GM12878 (cell line): ENCODE results near the gene EFCAB11. TPM values are rescaled to one million over a fixed set of nuclear protein-coding genes. Genes with fewer than 3 reads are reported as not detected.

ENCODE experiments used
- ATAC-seq: fragments of 200-7000 bp; cut with Tn5 transposase; 3 replicates; pipeline ENCODE4 v1.9.1; 2020; ENCODE audit warnings: mild to moderate bottlenecking, moderate library complexity
- BruUV-seq: library from RNA; stranded (reverse); fragments of 400-500 nt; replicated peaks from 2 replicates; lab custom pipeline; 2021; lab: Mats Ljungman, UMichigan
- CTCF ChIA-PET: fragments of 300-600 bp; sonication (Branson Sonifier 250); formaldehyde crosslinking; extraction: SDS; loops from one replicate; lab custom pipeline; 2021; ENCODE audit warnings: inconsistent platforms; lab: Yijun Ruan, JAX
- POLR2A ChIA-PET: fragments of 350-600 bp; formaldehyde crosslinking; extraction: SDS; loops from one replicate; lab custom pipeline; 2021; ENCODE audit warnings: inconsistent platforms; lab: Charles Lee
- RAD21 ChIA-PET: fragments of 300-600 bp; sonication (Branson Sonifier 250); formaldehyde crosslinking; loops from one replicate; lab custom pipeline; 2023; ENCODE audit warnings: antibody characterized with exemption; ENCODE audit not compliant: unreplicated experiment; lab: Charles Lee
- SMC1A ChIA-PET: fragments of 300-600 bp; sonication (Branson Sonifier 250); formaldehyde crosslinking; loops from one replicate; lab custom pipeline; 2023; ENCODE audit not compliant: unreplicated experiment, uncharacterized antibody; lab: Charles Lee
- DNase-seq: peaks from one replicate; pipeline ENCODE4 v3.0.0-alpha.2; 2011; ENCODE audit warnings: low read depth, low spot score
- FAIRE-seq: peaks from 3 replicates; lab custom pipeline; 2011; peaks lifted over from hg19 to GRCh38; lab: Jason Lieb, UNC
- H2AFZ ChIP-seq: 2 replicates; pipeline ENCODE4 v1.6.0; 2011; ENCODE audit warnings: low read depth, low read length, control low read depth; ENCODE audit not compliant: control insufficient read depth
- H3K27ac ChIP-seq: 2 replicates; pipeline ENCODE4 v1.5.1; 2011; ENCODE audit warnings: control low read depth; ENCODE audit not compliant: control insufficient read depth, insufficient read depth
- H3K27me3 ChIP-seq, 2 experiments: replicated peaks in 1 of 2; 2 replicates each; pipeline versions ENCODE4 v1.6.0 to v1.6.1; 2011; ENCODE audit warnings: low read length in 1 of 2; ENCODE audit not compliant: control insufficient read depth in 2 of 2, insufficient read depth in 2 of 2
- H3K36me3 ChIP-seq, 2 experiments: 2 replicates each; pipeline ENCODE4 v1.5.1; 2011; ENCODE audit warnings: low read length in 1 of 2; ENCODE audit not compliant: control insufficient read depth in 2 of 2, insufficient read depth in 2 of 2
- H3K4me1 ChIP-seq: 2 replicates; pipeline ENCODE4 v1.6.1; 2011; ENCODE audit warnings: mild to moderate bottlenecking, low read length, moderate library complexity, mixed read lengths; ENCODE audit not compliant: control insufficient read depth, insufficient read depth
- H3K4me2 ChIP-seq: 2 replicates; pipeline ENCODE4 v1.6.0; 2011; ENCODE audit warnings: control low read depth; ENCODE audit not compliant: control insufficient read depth, insufficient read depth
- H3K4me3 ChIP-seq: fragments of 200-600 bp; sonication (generic); 2 replicates; pipeline ENCODE4 v1.5.1; 2016
- H3K79me2 ChIP-seq: 2 replicates; pipeline ENCODE4 v1.6.0; 2011; ENCODE audit warnings: low read length; ENCODE audit not compliant: control insufficient read depth, insufficient read depth
- H3K9ac ChIP-seq: 2 replicates; pipeline ENCODE4 v1.8.0; 2011; ENCODE audit warnings: low read length, control low read depth, mixed read lengths; ENCODE audit not compliant: control insufficient read depth, insufficient read depth
- H3K9me3 ChIP-seq: replicated peaks from 3 replicates; pipeline ENCODE4 v1.5.1; 2011; ENCODE audit warnings: mild to moderate bottlenecking, low read length; ENCODE audit not compliant: control insufficient read depth, insufficient read depth
- H4K20me1 ChIP-seq: 2 replicates; pipeline ENCODE4 v1.6.0; 2011; ENCODE audit not compliant: control insufficient read depth, insufficient read depth
- IKZF2 ChIP-seq, 2 experiments: fragments of 450-650 bp; IDR thresholded peaks; 2 replicates each; pipeline ENCODE4 v1.6.1; 2017; ENCODE audit warnings: mild to moderate bottlenecking in 2 of 2, moderate library complexity in 2 of 2
- IRF4 ChIP-seq: IDR thresholded peaks from 2 replicates; pipeline ENCODE4 v1.6.1; 2011; ENCODE audit warnings: low read depth, low read length
- PAX5 ChIP-seq: IDR thresholded peaks from 2 replicates; pipeline ENCODE4 v1.6.1; 2011; ENCODE audit warnings: low read depth, low read length, borderline replicate concordance
- POLR2AphosphoS2 ChIP-seq: IDR thresholded peaks from 2 replicates; pipeline ENCODE4 v1.6.1; 2011; ENCODE audit warnings: low read depth, mild to moderate bottlenecking, low read length, improper control_type of control experiment, moderate library complexity
- RAD21 ChIP-seq: IDR thresholded peaks from 2 replicates; pipeline ENCODE4 v1.6.1; 2011; ENCODE audit warnings: mild to moderate bottlenecking, low read depth, low read length, moderate library complexity; ENCODE audit not compliant: insufficient read depth
- ZNF217 ChIP-seq: fragments of 450-650 bp; IDR thresholded peaks from 2 replicates; pipeline ENCODE4 v1.6.1; 2017; ENCODE audit warnings: antibody characterized with exemption, mild to moderate bottlenecking
- WGBS: methylation state at CpG from one replicate; pipeline ENCODE4 v1.1.6; 2016; ENCODE audit warnings: low lambda C conversion rate; ENCODE audit not compliant: insufficient replicate concordance, insufficient coverage; ENCODE audit errors: missing lambda C conversion rate; 5-methylcytosine and 5-hydroxymethylcytosine counted together
- in situ Hi-C: fragments of 300-500 bp; cut with MboI; formaldehyde crosslinking; loops from 9 replicates; pipeline ENCODE4 v1.14.3; 2018; ENCODE audit warnings: mixed read lengths
- intact Hi-C: fragments of 100-400 bp; cut with micrococcal nuclease; formaldehyde crosslinking; loops from one replicate; pipeline ENCODE4 v1.14.2; 2022; ENCODE audit not compliant: unreplicated experiment
- polyA plus RNA-seq, 11 experiments: library from polyadenylated mRNA; depleted of rRNA in 4 of 11; unstranded in 6 of 11; stranded (reverse) in 5 of 11; fragments of >200 nt; fragmentation: Nextera tagmentation in 4 of 11; fragmentation: Illumina TruSeq in 1 of 11; extraction: Ambion mirVana in 4 of 11; extraction: Trizol in 1 of 11; gene quantifications; 1 replicate in 1 of 11; 2 replicates in 10 of 11; pipeline versions ENCODE4 v1.2.1 to v1.2.3, GENCODE V29; 2011 to 2016; ENCODE audit warnings: inconsistent platforms in 2 of 11, missing spikeins in 2 of 11, low read depth in 1 of 11
- total RNA-seq, 4 experiments: library from RNA; depleted of rRNA in 3 of 4; stranded (reverse); fragments of >200 nt in 3 of 4; fragmentation: Illumina TruSeq in 1 of 4; extraction: Trizol in 1 of 4; gene quantifications; 2 replicates each; pipeline versions ENCODE4 v1.2.1 to v1.2.3, GENCODE V29; 2013 to 2021
- TF ChIP-seq, protein P1 (sequence below): fragments of 450-650 bp; formaldehyde crosslinking; IDR thresholded peaks from 2 replicates; pipeline ENCODE4 v1.4.0; 2022; ENCODE audit warnings: mild to moderate bottlenecking, moderate library complexity

The EFCAB11 gene
- total and polyA plus RNA-seq, 10 of the 15 experiments (the other 5 are each of a cell fraction or from before 2014, with no cell fraction given) = 8.6 to 37.4 (median 18.0) TPM

DNA sequence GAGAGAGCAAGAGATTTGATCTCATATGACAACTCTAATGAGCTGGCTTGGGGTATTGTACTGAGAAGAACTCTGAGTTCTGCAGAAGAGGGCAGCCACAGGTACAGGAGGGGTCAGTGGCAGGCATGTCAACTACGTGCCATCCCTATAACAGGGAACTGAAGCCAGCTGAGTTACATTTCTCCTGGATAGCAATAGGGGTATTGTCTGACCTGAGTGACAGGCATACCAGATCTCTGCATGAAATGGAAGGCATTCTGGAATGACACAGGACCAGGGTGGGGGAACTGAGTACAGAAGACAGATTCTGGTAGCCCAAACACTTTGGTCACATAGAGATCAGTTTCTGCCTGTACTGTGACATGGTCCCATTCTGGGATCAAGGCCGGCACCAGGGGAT lies 35.8 kb downstream of the EFCAB11 start:
- TF ChIP-seq POLR2AphosphoS2 (no peak), ZNF217 (no peak), IRF4 (no peak), PAX5 (no peak), IKZF2 (IDR thresholded peaks at IDR 0.05) (no peak), RAD21 (no peak)
- TF ChIP-seq, protein P1, sequence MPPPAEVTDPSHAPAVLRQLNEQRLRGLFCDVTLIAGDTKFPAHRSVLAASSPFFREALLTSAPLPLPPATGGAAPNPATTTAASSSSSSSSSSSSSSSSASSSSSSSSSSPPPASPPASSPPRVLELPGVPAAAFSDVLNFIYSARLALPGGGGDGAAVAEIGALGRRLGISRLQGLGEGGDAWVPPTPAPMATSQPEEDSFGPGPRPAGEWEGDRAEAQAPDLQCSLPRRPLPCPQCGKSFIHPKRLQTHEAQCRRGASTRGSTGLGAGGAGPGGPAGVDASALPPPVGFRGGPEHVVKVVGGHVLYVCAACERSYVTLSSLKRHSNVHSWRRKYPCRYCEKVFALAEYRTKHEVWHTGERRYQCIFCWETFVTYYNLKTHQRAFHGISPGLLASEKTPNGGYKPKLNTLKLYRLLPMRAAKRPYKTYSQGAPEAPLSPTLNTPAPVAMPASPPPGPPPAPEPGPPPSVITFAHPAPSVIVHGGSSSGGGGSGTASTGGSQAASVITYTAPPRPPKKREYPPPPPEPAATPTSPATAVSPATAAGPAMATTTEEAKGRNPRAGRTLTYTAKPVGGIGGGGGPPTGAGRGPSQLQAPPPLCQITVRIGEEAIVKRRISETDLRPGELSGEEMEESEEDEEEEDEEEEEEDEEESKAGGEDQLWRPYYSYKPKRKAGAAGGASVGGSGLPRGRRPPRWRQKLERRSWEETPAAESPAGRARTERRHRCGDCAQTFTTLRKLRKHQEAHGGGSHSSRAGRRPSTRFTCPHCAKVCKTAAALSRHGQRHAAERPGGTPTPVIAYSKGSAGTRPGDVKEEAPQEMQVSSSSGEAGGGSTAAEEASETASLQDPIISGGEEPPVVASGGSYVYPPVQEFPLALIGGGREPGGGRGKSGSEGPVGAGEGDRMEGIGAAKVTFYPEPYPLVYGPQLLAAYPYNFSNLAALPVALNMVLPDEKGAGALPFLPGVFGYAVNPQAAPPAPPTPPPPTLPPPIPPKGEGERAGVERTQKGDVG (CRISPR knock-in tag) = no peak
- FAIRE-seq = no peak

More for the DNA sequence above, 35.8 kb downstream of the EFCAB11 start:
- BruUV-seq = no TSS peak
- H3K9ac ChIP-seq = no peak overlapping the region
- intact Hi-C loops (loop anchor here (5.0 kb wide), 3 partner anchors 486 to 1251 kb away; no protein-coding TSS in a partner anchor), in situ Hi-C loops (loop anchor here (5.0 kb wide), 1 partner anchor 741 kb away; no protein-coding TSS in a partner anchor)
- no peak for ATAC-seq
- H4K20me1 ChIP-seq = no peaks in the 10 kb centered on the region
- H3K4me2 ChIP-seq = no peak overlapping the region
- no peaks in the 10 kb centered on the region for H3K4me1 ChIP-seq
- H3K4me3 ChIP-seq = no peak overlapping the region
- ChIA-PET SMC1A (interaction anchor here (1.3 kb wide), 1 partner anchor 10 kb away, joined by 3 read pairs; no protein-coding TSS in a partner anchor), CTCF (no interaction called here), RAD21 (no interaction called here), POLR2A (no interaction called here)
- 78% methylated on average over 2 of the region's 2 CpGs for WGBS
- H3K36me3 ChIP-seq = no peaks in the 10 kb centered on the region
- no peaks in the 10 kb centered on the region for H3K27me3 ChIP-seq
- H2AFZ ChIP-seq = no peak overlapping the region
- no peaks in the 10 kb centered on the region for H3K9me3 ChIP-seq
- DNase-seq = no peak
- no peak overlapping the region for H3K27ac ChIP-seq
- H3K79me2 ChIP-seq = no peaks in the 10 kb centered on the region
